Keratinocyte (primary cell): ENCODE data around the gene ACP6.
A peak's percentile ranks its signal among the peaks of the same experiment; 100 is the strongest.

Experiments used
- EZH2 ChIP-seq: IDR thresholded peaks from one replicate; pipeline ENCODE4 v1.6.1; 2012; ENCODE audit warnings: inconsistent platforms, mild to moderate bottlenecking, low read length, moderate library complexity
- TF ChIP-seq, protein P1 (sequence below), 3 experiments: IDR thresholded peaks in 1 of 3; conservative IDR thresholded peaks in 1 of 3; optimal IDR thresholded peaks in 1 of 3; 2 replicates in 2 of 3; 3 replicates in 1 of 3; pipeline versions ENCODE3 to v1.5.1; 2011; ENCODE audit warnings: low read length in 3 of 3, mild to moderate bottlenecking in 3 of 3, moderate library complexity in 2 of 3, control low read depth in 1 of 3, inconsistent platforms in 1 of 3; ENCODE audit not compliant: insufficient read depth in 2 of 3; ENCODE audit errors: extremely low read depth in 1 of 3

DNA sequence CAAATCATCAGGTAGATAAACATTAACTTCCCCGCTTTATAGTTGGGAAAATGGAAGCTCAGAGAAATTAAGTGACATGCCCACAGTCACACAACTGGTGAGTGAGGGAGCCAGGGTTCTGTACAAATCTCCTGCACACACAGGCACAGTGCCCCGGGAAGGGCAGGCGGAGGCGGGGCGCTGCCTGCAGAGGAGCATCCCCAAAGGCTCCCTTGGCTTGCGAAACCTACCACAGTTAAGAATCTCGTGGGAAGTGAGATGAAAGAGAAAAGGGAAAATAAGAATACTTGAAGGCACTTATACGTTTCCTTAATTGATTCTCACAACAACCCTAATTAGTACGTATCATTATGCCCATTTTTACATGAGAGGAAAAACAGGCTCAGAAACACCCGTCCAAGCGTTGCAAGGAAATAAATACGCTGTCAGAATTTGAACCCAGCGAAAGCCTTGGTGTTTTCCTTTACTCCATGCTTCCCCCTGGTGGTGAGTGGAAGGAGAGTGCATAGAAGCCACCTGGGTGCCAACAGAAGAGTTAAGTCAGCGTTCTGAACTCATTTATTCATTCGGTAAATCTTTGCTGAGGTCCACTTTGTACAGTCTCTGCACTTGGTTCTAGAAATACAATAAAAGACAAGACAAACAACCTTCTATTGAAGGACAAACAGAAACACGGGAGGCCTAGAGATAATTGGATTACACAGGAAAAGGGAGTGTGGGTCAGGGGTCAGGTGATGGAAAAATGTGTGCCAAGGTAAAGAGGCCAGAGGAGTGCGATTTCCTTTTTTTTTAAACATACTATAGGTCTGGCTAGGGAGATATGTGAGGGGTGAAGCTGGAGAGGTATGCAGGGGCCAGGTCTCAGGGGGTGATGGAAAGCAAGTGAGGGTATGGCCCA lies 28.4 kb downstream of the ACP6 start:
- TF ChIP-seq, protein P1, sequence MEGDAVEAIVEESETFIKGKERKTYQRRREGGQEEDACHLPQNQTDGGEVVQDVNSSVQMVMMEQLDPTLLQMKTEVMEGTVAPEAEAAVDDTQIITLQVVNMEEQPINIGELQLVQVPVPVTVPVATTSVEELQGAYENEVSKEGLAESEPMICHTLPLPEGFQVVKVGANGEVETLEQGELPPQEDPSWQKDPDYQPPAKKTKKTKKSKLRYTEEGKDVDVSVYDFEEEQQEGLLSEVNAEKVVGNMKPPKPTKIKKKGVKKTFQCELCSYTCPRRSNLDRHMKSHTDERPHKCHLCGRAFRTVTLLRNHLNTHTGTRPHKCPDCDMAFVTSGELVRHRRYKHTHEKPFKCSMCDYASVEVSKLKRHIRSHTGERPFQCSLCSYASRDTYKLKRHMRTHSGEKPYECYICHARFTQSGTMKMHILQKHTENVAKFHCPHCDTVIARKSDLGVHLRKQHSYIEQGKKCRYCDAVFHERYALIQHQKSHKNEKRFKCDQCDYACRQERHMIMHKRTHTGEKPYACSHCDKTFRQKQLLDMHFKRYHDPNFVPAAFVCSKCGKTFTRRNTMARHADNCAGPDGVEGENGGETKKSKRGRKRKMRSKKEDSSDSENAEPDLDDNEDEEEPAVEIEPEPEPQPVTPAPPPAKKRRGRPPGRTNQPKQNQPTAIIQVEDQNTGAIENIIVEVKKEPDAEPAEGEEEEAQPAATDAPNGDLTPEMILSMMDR (optimal IDR thresholded peaks at IDR 0.05 in 1 of 3, IDR thresholded peaks at IDR 0.05 in 1 of 3, conservative IDR thresholded peaks at IDR 0.05 in 1 of 3; ENCODE audit: extremely low read depth in 1 of 3, insufficient read depth in 2 of 3, low read length in 3 of 3), result peak; percentile 69 to 82 (median 77)
- no peak for TF ChIP-seq EZH2
